Measurements from ENCODE around the gene PAQR5. TPM values are rescaled to one million over a fixed set of nuclear protein-coding genes. Genes with fewer than 3 reads are reported as not detected.

The PAQR5 gene
- total RNA-seq, 1 experiment from 2014 or later: 9.4 TPM

GRCh38 chr15:69433831-69434230, 135.1 kb downstream of the PAQR5 start:
- DNase-seq (ENCODE audit: low spot score) (no peak), ATAC-seq (no peak)
- H3K36me3 Mint-ChIP-seq: peaks cover 82% of the 10 kb centered on the region
- TF ChIP-seq ZNF219 (CRISPR knock-in tag; IDR thresholded peaks at IDR 0.05; ENCODE audit: borderline replicate concordance): no peak
- no peak for TF ChIP-seq HMGXB4 (CRISPR knock-in tag; IDR thresholded peaks at IDR 0.05)
- TF ChIP-seq ZNF121 (CRISPR knock-in tag; IDR thresholded peaks at IDR 0.05): no peak
- TF ChIP-seq FOXK1 (CRISPR knock-in tag; IDR thresholded peaks at IDR 0.05): no peak
- TF ChIP-seq ZNF232 (CRISPR knock-in tag; IDR thresholded peaks at IDR 0.05): no peak
- TF ChIP-seq GTF2I (CRISPR knock-in tag; conservative IDR thresholded peaks at IDR 0.05): no peak
- no peak for TF ChIP-seq ZNF396 (CRISPR knock-in tag; IDR thresholded peaks at IDR 0.05; ENCODE audit: borderline replicate concordance)
- TF ChIP-seq, protein P1, sequence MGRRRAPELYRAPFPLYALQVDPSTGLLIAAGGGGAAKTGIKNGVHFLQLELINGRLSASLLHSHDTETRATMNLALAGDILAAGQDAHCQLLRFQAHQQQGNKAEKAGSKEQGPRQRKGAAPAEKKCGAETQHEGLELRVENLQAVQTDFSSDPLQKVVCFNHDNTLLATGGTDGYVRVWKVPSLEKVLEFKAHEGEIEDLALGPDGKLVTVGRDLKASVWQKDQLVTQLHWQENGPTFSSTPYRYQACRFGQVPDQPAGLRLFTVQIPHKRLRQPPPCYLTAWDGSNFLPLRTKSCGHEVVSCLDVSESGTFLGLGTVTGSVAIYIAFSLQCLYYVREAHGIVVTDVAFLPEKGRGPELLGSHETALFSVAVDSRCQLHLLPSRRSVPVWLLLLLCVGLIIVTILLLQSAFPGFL (CRISPR knock-in tag; IDR thresholded peaks at IDR 0.05; ENCODE audit: borderline replicate concordance): no peak
- TF ChIP-seq, protein P2, sequence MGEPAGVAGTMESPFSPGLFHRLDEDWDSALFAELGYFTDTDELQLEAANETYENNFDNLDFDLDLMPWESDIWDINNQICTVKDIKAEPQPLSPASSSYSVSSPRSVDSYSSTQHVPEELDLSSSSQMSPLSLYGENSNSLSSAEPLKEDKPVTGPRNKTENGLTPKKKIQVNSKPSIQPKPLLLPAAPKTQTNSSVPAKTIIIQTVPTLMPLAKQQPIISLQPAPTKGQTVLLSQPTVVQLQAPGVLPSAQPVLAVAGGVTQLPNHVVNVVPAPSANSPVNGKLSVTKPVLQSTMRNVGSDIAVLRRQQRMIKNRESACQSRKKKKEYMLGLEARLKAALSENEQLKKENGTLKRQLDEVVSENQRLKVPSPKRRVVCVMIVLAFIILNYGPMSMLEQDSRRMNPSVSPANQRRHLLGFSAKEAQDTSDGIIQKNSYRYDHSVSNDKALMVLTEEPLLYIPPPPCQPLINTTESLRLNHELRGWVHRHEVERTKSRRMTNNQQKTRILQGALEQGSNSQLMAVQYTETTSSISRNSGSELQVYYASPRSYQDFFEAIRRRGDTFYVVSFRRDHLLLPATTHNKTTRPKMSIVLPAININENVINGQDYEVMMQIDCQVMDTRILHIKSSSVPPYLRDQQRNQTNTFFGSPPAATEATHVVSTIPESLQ (CRISPR knock-in tag; IDR thresholded peaks at IDR 0.05): no peak
- no peaks in the 10 kb centered on the region for H3K9me3 Mint-ChIP-seq
- no peaks in the 10 kb centered on the region for H3K4me1 Mint-ChIP-seq
- no peak overlapping the region for H3K4me3 Mint-ChIP-seq
- POLR2A ChIA-PET: no interaction called here
- H3K27me3 Mint-ChIP-seq (ENCODE audit: low read depth): no peaks in the 10 kb centered on the region
- CTCF ChIA-PET: no interaction called here
- no peak overlapping the region for H3K27ac Mint-ChIP-seq

GRCh38 chr15:69434238-69434637, 135.5 kb downstream of the PAQR5 start:
- Mint-ChIP-seq H3K27me3 (ENCODE audit: low read depth) (no peaks in the 10 kb centered on the region), H3K9me3 (no peaks in the 10 kb centered on the region), H3K4me1 (no peaks in the 10 kb centered on the region), H3K27ac (no peak overlapping the region; the same call in 1 of the 2 replicates), H3K36me3 (peaks cover 82% of the 10 kb centered on the region), H3K4me3 (no peak overlapping the region)
- DNase-seq (ENCODE audit: low spot score) (no peak), ATAC-seq (no peak)
- POLR2A ChIA-PET: interaction anchor here (0.7 kb wide), 1 partner anchor 42 kb away, joined by 3 read pairs; no protein-coding TSS in a partner anchor
- TF ChIP-seq RORB (CRISPR knock-in tag; IDR thresholded peaks at IDR 0.05) (no peak), ZNF317 (CRISPR knock-in tag; IDR thresholded peaks at IDR 0.05; ENCODE audit: borderline replicate concordance, low read depth) (no peak), TEAD4 (CRISPR knock-in tag; IDR thresholded peaks at IDR 0.05) (no peak), FOXP1 (CRISPR knock-in tag; IDR thresholded peaks at IDR 0.05; ENCODE audit: borderline replicate concordance) (no peak), ZNF219 (CRISPR knock-in tag; IDR thresholded peaks at IDR 0.05; ENCODE audit: borderline replicate concordance) (no peak), KAT7 (CRISPR knock-in tag; IDR thresholded peaks at IDR 0.05; ENCODE audit: borderline replicate concordance) (no peak), USF1 (CRISPR knock-in tag; IDR thresholded peaks at IDR 0.05) (no peak), E2F1 (CRISPR knock-in tag; IDR thresholded peaks at IDR 0.05) (no peak), OVOL2 (CRISPR knock-in tag; IDR thresholded peaks at IDR 0.05; ENCODE audit: borderline replicate concordance) (no peak), ETV6 (CRISPR knock-in tag; IDR thresholded peaks at IDR 0.05) (no peak), ATF1 (CRISPR knock-in tag; IDR thresholded peaks at IDR 0.05) (no peak), ZNF263 (CRISPR knock-in tag; IDR thresholded peaks at IDR 0.05; ENCODE audit: low read depth) (no peak), ZNF121 (CRISPR knock-in tag; IDR thresholded peaks at IDR 0.05) (no peak), ESRRA (CRISPR knock-in tag; IDR thresholded peaks at IDR 0.05; ENCODE audit: borderline replicate concordance) (no peak), ZBTB43 (CRISPR knock-in tag; IDR thresholded peaks at IDR 0.05) (no peak), HMGXB4 (CRISPR knock-in tag; IDR thresholded peaks at IDR 0.05) (no peak)
- TF ChIP-seq, protein P3, sequence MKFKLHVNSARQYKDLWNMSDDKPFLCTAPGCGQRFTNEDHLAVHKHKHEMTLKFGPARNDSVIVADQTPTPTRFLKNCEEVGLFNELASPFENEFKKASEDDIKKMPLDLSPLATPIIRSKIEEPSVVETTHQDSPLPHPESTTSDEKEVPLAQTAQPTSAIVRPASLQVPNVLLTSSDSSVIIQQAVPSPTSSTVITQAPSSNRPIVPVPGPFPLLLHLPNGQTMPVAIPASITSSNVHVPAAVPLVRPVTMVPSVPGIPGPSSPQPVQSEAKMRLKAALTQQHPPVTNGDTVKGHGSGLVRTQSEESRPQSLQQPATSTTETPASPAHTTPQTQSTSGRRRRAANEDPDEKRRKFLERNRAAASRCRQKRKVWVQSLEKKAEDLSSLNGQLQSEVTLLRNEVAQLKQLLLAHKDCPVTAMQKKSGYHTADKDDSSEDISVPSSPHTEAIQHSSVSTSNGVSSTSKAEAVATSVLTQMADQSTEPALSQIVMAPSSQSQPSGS (CRISPR knock-in tag; IDR thresholded peaks at IDR 0.05; ENCODE audit: borderline replicate concordance, low read depth): no peak
- TF ChIP-seq, protein P4, sequence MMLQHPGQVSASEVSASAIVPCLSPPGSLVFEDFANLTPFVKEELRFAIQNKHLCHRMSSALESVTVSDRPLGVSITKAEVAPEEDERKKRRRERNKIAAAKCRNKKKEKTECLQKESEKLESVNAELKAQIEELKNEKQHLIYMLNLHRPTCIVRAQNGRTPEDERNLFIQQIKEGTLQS (CRISPR knock-in tag; conservative IDR thresholded peaks at IDR 0.05): no peak
- CTCF ChIA-PET: no interaction called here

Measured in WTC11 (cell line).